Stomach (tissue), 9 donors: Measurements from ENCODE around the gene TK2. TPM values are rescaled to one million over a fixed set of nuclear protein-coding genes. Genes with fewer than 3 reads are reported as not detected.

ENCODE experiments used
- DNase-seq, 2 donors: peaks; one replicate each; pipeline versions ENCODE4 v3.0.0 to v3.0.0-alpha.2; 2013 to 2019
- H3K27ac ChIP-seq, 5 donors: fragments of 200-600 bp in 4 of 5; sonication (generic) in 4 of 5; one replicate each; pipeline ENCODE4 v1.5.1; 2013 to 2019; ENCODE audit warnings: mild to moderate bottlenecking in 1 of 5, moderate library complexity in 1 of 5
- H3K27me3 ChIP-seq, 3 donors: fragments of 200-600 bp; sonication (generic); one replicate each; pipeline ENCODE4 v1.5.1; 2017 to 2019; ENCODE audit warnings: mixed run types in 1 of 3
- H3K36me3 ChIP-seq, 4 donors: fragments of 200-600 bp; sonication (generic); 1 replicate in 3 of 4; 2 replicates in 1 of 4; pipeline ENCODE4 v1.5.1; 2016 to 2019
- H3K4me1 ChIP-seq, 4 donors: fragments of 200-600 bp; sonication (generic); one replicate each; pipeline ENCODE4 v1.5.1; 2016 to 2019
- H3K4me3 ChIP-seq, 4 donors: fragments of 200-600 bp; sonication (generic) in 3 of 4; one replicate each; pipeline ENCODE4 v1.5.1; 2016 to 2019; ENCODE audit warnings: mild to moderate bottlenecking in 1 of 4
- H3K9me3 ChIP-seq, 4 donors: fragments of 200-600 bp; sonication (generic); one replicate each; pipeline ENCODE4 v1.5.1; 2016 to 2019
- CTCF ChIP-seq, 7 experiments: fragments of 450-650 bp in 4 of 7; fragments of 200-600 bp in 3 of 7; sonication (generic) in 3 of 7; IDR thresholded peaks; one replicate each; pipeline ENCODE4 v1.5.1; 2016 to 2019; ENCODE audit warnings: antibody characterized with exemption in 7 of 7, control low read depth in 2 of 7, mild to moderate bottlenecking in 1 of 7
- EP300 ChIP-seq: sonication (generic); formaldehyde crosslinking; IDR thresholded peaks from one replicate; pipeline ENCODE4 v1.6.1; 2017; ENCODE audit warnings: antibody characterized with exemption
- POLR2A ChIP-seq, 4 donors: fragments of 450-650 bp; IDR thresholded peaks; one replicate each; pipeline ENCODE4 v1.6.1; 2016; ENCODE audit warnings: antibody characterized with exemption in 4 of 4, control low read depth in 2 of 4, mild to moderate bottlenecking in 1 of 4, moderate library complexity in 1 of 4
- POLR2AphosphoS5 ChIP-seq, 3 donors: sonication (generic); formaldehyde crosslinking; IDR thresholded peaks; one replicate each; pipeline ENCODE4 v1.6.1; 2016; ENCODE audit warnings: antibody characterized with exemption in 3 of 3
- WGBS, 5 donors: extraction: QIAGEN DNeasy Blood & Tissue Kit in 3 of 5; methylation state at CpG; one replicate each; pipeline versions ENCODE4 v1.1.5 to v1.1.7; 2013 to 2018; 5-methylcytosine and 5-hydroxymethylcytosine counted together
- intact Hi-C: fragments of 100-400 bp; cut with DNase I; formaldehyde crosslinking; loops from one replicate; pipeline ENCODE4 v1.15.1; 2023; ENCODE audit warnings: low total_unique reads
- polyA plus RNA-seq, 3 donors: library from polyadenylated mRNA; stranded (reverse); fragments of 200-250 nt; gene quantifications; one replicate each; pipeline ENCODE4 v1.2.3, GENCODE V29; 2013
- total RNA-seq, 5 donors: library from RNA; depleted of rRNA; stranded (reverse); fragments of >200 nt; gene quantifications; one replicate each; pipeline versions ENCODE4 v1.1.0 to v1.2.3, GENCODE V29; 2014 to 2016
- donor health status: healthy with polysubstance abuse.
- donor health status: Bipolar disorder and iron deficiency.
- donor health status: healthy.

The TK2 gene
- total and polyA plus RNA-seq, 8 donors: 9.8 to 25.0 (median 14.9) TPM

- TF ChIP-seq POLR2AphosphoS5 (IDR thresholded peaks at IDR 0.05): no peak
- no peak for TF ChIP-seq CTCF (IDR thresholded peaks at IDR 0.05)
- TF ChIP-seq POLR2A (IDR thresholded peaks at IDR 0.05): no peak
- no peak for TF ChIP-seq EP300
- Histone ChIP-seq H3K27ac (no peak overlapping the region), H3K9me3 (no peaks in the 10 kb centered on the region), H3K4me3 (peak overlapping the region in 3 of 4 donors; percentile 58 to 75 (median 60)), H3K36me3 (peaks cover 3 to 17% (median 14%) of the 10 kb centered on the region in 4 donors), H3K4me1 (peaks cover 19 to 66% (median 43%) of the 10 kb centered on the region in 4 donors), H3K27me3 (no peaks in the 10 kb centered on the region)
- DNase-seq: no peak
- WGBS, 5 donors: 86 to 94% (median 89%) methylated on average over 6 of the region's 6 CpGs
- intact Hi-C loops: no loop called here
Measured at GRCh38 chr16:66554495-66554894, 4.6 kb upstream of the TK2 start.

- intact Hi-C loops: no loop called here
- 84 to 92% (median 86%) methylated on average over 3 of the region's 3 CpGs for WGBS, 5 donors
- H3K4me1 ChIP-seq: peaks cover 22 to 65% (median 47%) of the 10 kb centered on the region in 4 donors
- peaks cover 3 to 15% (median 11%) of the 10 kb centered on the region in 4 donors for H3K36me3 ChIP-seq
- no peak for DNase-seq
- peak overlapping the region in 3 of 4 donors; percentile 58 to 75 (median 60) for H3K4me3 ChIP-seq
- H3K27ac ChIP-seq: peak overlapping the region in 3 of 5 donors; percentile 93 to 99 (median 94)
- no peak for TF ChIP-seq POLR2AphosphoS5 (IDR thresholded peaks at IDR 0.05)
- TF ChIP-seq EP300: no peak
- no peak for TF ChIP-seq CTCF (IDR thresholded peaks at IDR 0.05)
- TF ChIP-seq POLR2A (IDR thresholded peaks at IDR 0.05): no peak
- H3K27me3 ChIP-seq: no peaks in the 10 kb centered on the region
- no peaks in the 10 kb centered on the region for H3K9me3 ChIP-seq
Measured at GRCh38 chr16:66554021-66554420, 4.1 kb upstream of the TK2 start.

- Histone ChIP-seq H3K27me3 (no peaks in the 10 kb centered on the region), H3K9me3 (no peaks in the 10 kb centered on the region), H3K27ac (peak overlapping the region; percentile 67 to 99 (median 93)), H3K4me1 (peaks cover 30 to 71% (median 52%) of the 10 kb centered on the region in 4 donors), H3K4me3 (peak overlapping the region; percentile 58 to 75 (median 62)), H3K36me3 (peaks cover 3 to 9% (median 7%) of the 10 kb centered on the region in 4 donors)
- TF ChIP-seq POLR2AphosphoS5 (IDR thresholded peaks at IDR 0.05) (peak in 1 of 3 donors; percentile 13), CTCF (IDR thresholded peaks at IDR 0.05) (no peak), POLR2A (IDR thresholded peaks at IDR 0.05) (no peak), EP300 (no peak)
- DNase-seq: peak; percentile 29 to 35
- intact Hi-C loops: no loop called here
- WGBS, 5 donors: 15 to 33% (median 23%) methylated on average over 8 of the region's 8 CpGs
Measured at GRCh38 chr16:66553223-66553622, 3.3 kb upstream of the TK2 start.

GRCh38 chr16:66552286-66553177, 2.6 kb upstream of the TK2 start, which contains the start of gene CKLF:
Gene CKLF, plus strand, starts transcription at chr16:66552576. Its CDS starts 140 bp downstream, at chr16:66552716.
- H3K27me3 ChIP-seq: no peaks in the 10 kb centered on the region
- peak; percentile 95 to 97 for DNase-seq
- peak within 1 kb of the TSS; percentile 58 to 75 (median 62) for H3K4me3 ChIP-seq
- peaks cover 0 to 10% (median 6%) of the 10 kb centered on the region in 4 donors for H3K36me3 ChIP-seq
- TF ChIP-seq CTCF (IDR thresholded peaks at IDR 0.05): no peak
- TF ChIP-seq POLR2AphosphoS5 (IDR thresholded peaks at IDR 0.05): peak; percentile 83 to 94 (median 90)
- no peak for TF ChIP-seq POLR2A (IDR thresholded peaks at IDR 0.05)
- no peak for TF ChIP-seq EP300
- 3 to 8% (median 6%) methylated on average over 57 to 63 of the region's 63 CpGs for WGBS, 5 donors
- peaks cover 30 to 78% (median 55%) of the 10 kb centered on the region in 4 donors for H3K4me1 ChIP-seq
- intact Hi-C loops: no loop called here
- peak within 1 kb of the TSS; percentile 88 to 99 (median 93) for H3K27ac ChIP-seq
- no peaks in the 10 kb centered on the region for H3K9me3 ChIP-seq
